Activated T-helper 2 cell treated with anti-CD3 and anti-CD28 coated beads, Interferon-gamma antibody, Interleukin-2, Interleukin-4, amounts not matched to agents 10 μg/mL and 5 μg/mL and 100 μg/mL, durations not matched to agents 14 hours and 24 hours and 36 hours (primary cell): ENCODE data around the gene PIGS. TPM values are rescaled to one million over a fixed set of nuclear protein-coding genes. Genes with fewer than 3 reads are reported as not detected.

ENCODE experiments used
- DNase-seq: peaks from one replicate; pipeline ENCODE4 v3.0.0; 2021; ENCODE audit warnings: low spot score
- H3K27ac Mint-ChIP-seq: one replicate; pipeline ENCODE4 v1.8.0; 2021; ENCODE audit warnings: mixed read lengths
- H3K27me3 Mint-ChIP-seq: one replicate; pipeline ENCODE4 v1.8.0; 2021; ENCODE audit warnings: low read depth, mixed read lengths
- H3K36me3 Mint-ChIP-seq: one replicate; pipeline ENCODE4 v1.8.0; 2021; ENCODE audit warnings: low read depth, mixed read lengths
- H3K4me1 Mint-ChIP-seq: one replicate; pipeline ENCODE4 v1.8.0; 2021; ENCODE audit warnings: low read depth, mixed read lengths
- H3K4me3 Mint-ChIP-seq: one replicate; pipeline ENCODE4 v1.8.0; 2021; ENCODE audit warnings: low read depth, mild to moderate bottlenecking, moderate library complexity, mixed read lengths
- H3K9me3 Mint-ChIP-seq: one replicate; pipeline ENCODE4 v1.8.0; 2021; ENCODE audit warnings: mixed read lengths
- intact Hi-C: fragments of 100-400 bp; cut with micrococcal nuclease; formaldehyde crosslinking; loops from one replicate; pipeline ENCODE4 v1.15.1; 2023
- total RNA-seq: library from RNA; stranded (reverse); gene quantifications from 2 replicates; pipeline ENCODE4 v1.2.3, GENCODE V29; 2022

The PIGS gene
- total RNA-seq, 1 donor from 2014 or later, result 65.1 TPM

DNA sequence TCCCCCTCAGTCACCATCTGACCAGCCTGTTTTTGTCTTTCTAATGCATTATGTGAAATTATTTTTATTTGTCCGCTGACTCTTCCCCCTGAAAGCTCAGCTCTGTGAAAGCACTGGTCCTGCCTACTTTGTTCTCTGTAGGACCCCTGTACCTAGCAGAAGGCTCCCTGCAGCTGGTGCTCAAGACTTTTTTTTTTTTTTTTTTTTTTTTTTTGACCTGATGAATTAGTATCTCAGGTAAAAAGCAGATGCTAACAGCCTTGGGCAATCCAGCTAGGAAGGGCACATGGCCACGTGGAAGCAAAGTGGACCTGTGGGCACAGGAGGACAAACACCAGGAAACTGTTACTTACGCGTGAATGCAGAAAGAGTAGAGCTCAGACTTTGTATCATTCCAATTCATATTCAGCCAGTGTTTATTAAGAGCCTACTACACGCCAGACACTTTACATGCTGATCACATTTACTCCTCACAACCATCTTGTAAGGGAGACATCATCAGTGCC is 18.3 kb downstream of the PIGS start:
- DNase-seq, result no peak
- Mint-ChIP-seq H3K27ac (no peak overlapping the region), H3K27me3 (no peaks in the 10 kb centered on the region), H3K9me3 (no peaks in the 10 kb centered on the region), H3K4me3 (peak overlapping the region; percentile 87), H3K4me1 (peaks cover 51% of the 10 kb centered on the region), H3K36me3 (peaks cover 50% of the 10 kb centered on the region)
- intact Hi-C loops, result loop anchor here (2.0 kb wide), 2 partner anchors 18 to 46 kb away; partner anchors contain the start of genes PIGS and SPAG5

DNA sequence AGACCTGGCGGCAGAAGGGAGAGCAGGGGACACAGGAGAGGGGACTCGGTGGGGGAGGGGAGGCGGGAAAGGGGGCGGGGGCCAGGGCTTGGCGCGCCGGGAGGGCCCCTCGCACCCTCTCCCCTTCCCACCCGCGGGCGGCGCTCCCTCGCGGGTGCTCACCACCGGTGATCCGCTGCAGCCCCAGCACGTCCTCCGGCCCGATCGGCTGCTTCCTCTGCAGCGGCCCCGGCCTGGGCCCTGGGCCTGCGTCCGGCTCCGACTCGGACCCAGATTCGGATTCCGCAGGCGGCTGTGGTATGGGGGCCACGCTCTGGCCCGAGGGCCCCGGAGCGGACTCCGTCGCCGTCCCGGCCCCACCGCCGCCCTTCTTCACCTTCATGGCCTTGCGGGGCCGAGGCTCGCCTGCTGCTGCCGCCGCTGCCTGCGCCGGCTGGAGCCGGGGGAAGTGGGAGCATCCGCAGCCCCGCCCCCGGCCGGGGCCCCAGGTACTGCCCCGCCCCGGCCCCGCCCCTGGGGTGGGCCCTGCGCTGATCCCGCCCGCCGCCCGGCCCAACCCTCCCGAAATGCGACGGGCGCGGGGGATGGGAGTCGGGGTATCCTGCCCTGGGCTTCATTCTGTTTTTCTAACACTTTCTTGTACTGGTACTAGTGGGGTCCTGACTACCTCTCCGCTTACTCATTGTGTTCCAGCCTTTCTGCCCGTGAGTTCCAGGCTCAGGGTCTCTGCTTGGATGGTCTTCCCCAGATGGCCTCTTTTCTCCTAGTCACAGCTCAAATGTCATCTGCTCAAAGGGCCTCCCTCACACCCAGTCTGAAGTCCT is 18.9 kb downstream of the PIGS start, which contains the start of gene UNC119:
TSS of gene UNC119 (minus strand) at position 449 of the 824 bp plus-strand sequence. CDS start at position 382, 67 bp downstream.
- Mint-ChIP-seq H3K27ac (peak within 1 kb of the TSS; percentile 76), H3K36me3 (peaks cover 46% of the 10 kb centered on the region), H3K9me3 (no peaks in the 10 kb centered on the region), H3K4me3 (peak within 1 kb of the TSS; percentile 97), H3K4me1 (peaks cover 47% of the 10 kb centered on the region), H3K27me3 (no peaks in the 10 kb centered on the region)
- intact Hi-C loops, result loop anchor here (2.0 kb wide), 2 partner anchors 18 to 46 kb away; partner anchors contain the start of genes PIGS and SPAG5
- peak; percentile 70 for DNase-seq

DNA sequence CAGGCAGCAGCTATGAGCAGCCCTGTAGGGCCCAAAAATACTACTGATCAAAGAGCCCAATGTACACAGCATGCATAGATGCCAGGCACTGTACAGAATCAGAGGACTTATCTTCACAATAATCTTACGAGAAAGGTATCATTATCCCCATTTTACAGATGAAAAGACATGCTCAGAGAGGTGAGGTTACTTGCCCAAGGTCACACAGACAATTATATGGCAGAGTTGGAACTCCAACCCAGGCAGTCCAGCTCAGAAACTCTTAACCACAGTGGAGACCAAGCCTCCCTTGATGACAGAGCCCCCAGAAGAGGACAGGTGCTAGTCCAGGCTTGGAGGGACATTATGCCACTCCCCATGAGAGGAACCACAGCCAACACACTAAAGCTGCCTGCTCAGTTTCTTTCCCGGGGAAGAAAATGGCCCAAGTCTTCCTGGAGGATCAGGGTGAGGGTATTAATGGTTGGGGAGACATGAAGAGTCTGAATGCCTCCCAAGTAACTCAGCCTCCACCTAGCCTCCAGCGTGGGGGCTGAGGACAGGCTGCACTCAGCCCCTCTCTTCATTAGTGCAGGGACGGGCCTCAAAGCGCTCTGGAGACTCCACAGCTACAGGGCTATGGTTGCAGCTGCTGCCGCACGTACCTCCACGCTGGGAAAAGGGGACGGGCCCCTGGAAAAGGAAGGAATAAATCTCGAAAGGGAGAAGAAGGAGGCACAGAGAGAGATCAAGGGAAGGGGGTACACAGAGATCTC is 19.7 kb downstream of the PIGS start:
- Mint-ChIP-seq H3K4me3 (peak overlapping the region; percentile 97), H3K4me1 (peaks cover 43% of the 10 kb centered on the region), H3K27me3 (no peaks in the 10 kb centered on the region), H3K27ac (peak overlapping the region; percentile 76), H3K9me3 (no peaks in the 10 kb centered on the region), H3K36me3 (peaks cover 39% of the 10 kb centered on the region)
- no peak for DNase-seq
- intact Hi-C loops, result loop anchor here (2.0 kb wide), 2 partner anchors 19 to 47 kb away; partner anchors contain the start of genes PIGS and SPAG5

GRCh38 chr17:28550858-28551257 is 20.5 kb downstream of the PIGS start:
- Mint-ChIP-seq H3K36me3 (peaks cover 31% of the 10 kb centered on the region), H3K4me3 (peak overlapping the region; percentile 97), H3K27ac (peak overlapping the region; percentile 53), H3K27me3 (no peaks in the 10 kb centered on the region), H3K9me3 (no peaks in the 10 kb centered on the region), H3K4me1 (peaks cover 43% of the 10 kb centered on the region)
- intact Hi-C loops, result no loop called here
- DNase-seq, result no peak

- no peaks in the 10 kb centered on the region for H3K27me3 Mint-ChIP-seq
- H3K4me3 Mint-ChIP-seq, result peak overlapping the region; percentile 46
- intact Hi-C loops, result loop anchor here (10.0 kb wide), 1 partner anchor 135 kb away; no protein-coding TSS in a partner anchor
- no peaks in the 10 kb centered on the region for H3K9me3 Mint-ChIP-seq
- H3K27ac Mint-ChIP-seq, result peak overlapping the region; percentile 80
- peaks cover 21% of the 10 kb centered on the region for H3K36me3 Mint-ChIP-seq
- peaks cover 43% of the 10 kb centered on the region for H3K4me1 Mint-ChIP-seq
- peak; percentile 71 for DNase-seq
Measured at GRCh38 chr17:28549236-28550132, 21.8 kb downstream of the PIGS start.

DNA sequence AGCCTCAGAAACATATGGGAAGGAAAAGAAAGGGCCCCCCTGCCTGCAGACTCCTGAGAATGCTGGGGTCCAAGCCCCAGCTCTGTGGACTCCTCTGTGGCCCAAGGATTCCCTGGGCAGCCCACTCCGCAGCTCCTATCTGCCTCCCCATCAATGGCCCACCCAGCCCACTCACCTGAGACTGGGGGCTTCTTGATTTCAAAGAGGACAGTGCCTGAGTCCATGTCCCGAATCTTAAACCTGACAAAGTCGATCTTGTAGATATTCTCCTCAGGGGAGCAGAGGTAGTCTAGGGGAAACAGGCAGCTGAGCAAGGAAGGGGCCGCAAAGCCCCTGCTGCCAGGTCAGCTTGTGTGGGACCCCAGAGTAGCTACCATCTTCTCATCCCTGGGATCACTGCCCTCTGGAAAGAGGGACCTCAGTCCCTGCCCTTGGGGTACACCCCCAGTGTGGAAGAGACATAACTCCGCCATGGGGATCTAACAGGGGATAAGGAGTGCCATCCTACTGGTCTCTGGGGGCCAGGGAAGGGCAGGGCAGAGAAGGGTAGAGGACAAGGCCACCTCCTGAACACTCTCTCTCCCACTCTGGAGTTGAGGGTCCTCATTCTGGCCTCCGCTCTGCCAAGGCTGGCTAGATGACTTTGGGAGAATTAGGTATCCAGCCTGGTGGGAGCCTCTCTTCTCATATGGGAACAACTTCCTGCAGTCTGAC is 22.8 kb downstream of the PIGS start:
- peaks cover 43% of the 10 kb centered on the region for H3K4me1 Mint-ChIP-seq
- H3K4me3 Mint-ChIP-seq, result peak overlapping the region; percentile 27
- no peak for DNase-seq
- intact Hi-C loops, result loop anchor here (10.0 kb wide), 1 partner anchor 134 kb away; no protein-coding TSS in a partner anchor
- H3K27me3 Mint-ChIP-seq, result no peaks in the 10 kb centered on the region
- peaks cover 12% of the 10 kb centered on the region for H3K36me3 Mint-ChIP-seq
- no peaks in the 10 kb centered on the region for H3K9me3 Mint-ChIP-seq
- H3K27ac Mint-ChIP-seq, result peak overlapping the region; percentile 80

GRCh38 chr17:28547623-28548416 is 23.5 kb downstream of the PIGS start:
- intact Hi-C loops, result loop anchor here (10.0 kb wide), 1 partner anchor 133 kb away; no protein-coding TSS in a partner anchor
- Mint-ChIP-seq H3K4me3 (peak overlapping the region; percentile 27), H3K27me3 (no peaks in the 10 kb centered on the region), H3K9me3 (no peaks in the 10 kb centered on the region), H3K36me3 (peaks cover 6% of the 10 kb centered on the region), H3K4me1 (peaks cover 42% of the 10 kb centered on the region), H3K27ac (peak overlapping the region; percentile 74)
- DNase-seq, result peak; percentile 59

- Mint-ChIP-seq H3K27ac (no peak overlapping the region), H3K4me3 (no peak overlapping the region), H3K27me3 (no peaks in the 10 kb centered on the region), H3K4me1 (peaks cover 40% of the 10 kb centered on the region), H3K36me3 (peaks cover 4% of the 10 kb centered on the region), H3K9me3 (no peaks in the 10 kb centered on the region)
- intact Hi-C loops, result loop anchor here (10.0 kb wide), 1 partner anchor 132 kb away; no protein-coding TSS in a partner anchor
- no peak for DNase-seq
Measured at GRCh38 chr17:28547096-28547622, 24.2 kb downstream of the PIGS start.

GRCh38 chr17:28545787-28546415 is 25.4 kb downstream of the PIGS start:
- H3K27me3 Mint-ChIP-seq, result no peaks in the 10 kb centered on the region
- H3K4me1 Mint-ChIP-seq, result peaks cover 29% of the 10 kb centered on the region
- peaks cover 4% of the 10 kb centered on the region for H3K36me3 Mint-ChIP-seq
- H3K4me3 Mint-ChIP-seq, result no peak overlapping the region
- intact Hi-C loops, result loop anchor here (10.0 kb wide), 1 partner anchor 131 kb away; no protein-coding TSS in a partner anchor
- H3K27ac Mint-ChIP-seq, result no peak overlapping the region
- H3K9me3 Mint-ChIP-seq, result no peaks in the 10 kb centered on the region
- DNase-seq, result no peak

DNA sequence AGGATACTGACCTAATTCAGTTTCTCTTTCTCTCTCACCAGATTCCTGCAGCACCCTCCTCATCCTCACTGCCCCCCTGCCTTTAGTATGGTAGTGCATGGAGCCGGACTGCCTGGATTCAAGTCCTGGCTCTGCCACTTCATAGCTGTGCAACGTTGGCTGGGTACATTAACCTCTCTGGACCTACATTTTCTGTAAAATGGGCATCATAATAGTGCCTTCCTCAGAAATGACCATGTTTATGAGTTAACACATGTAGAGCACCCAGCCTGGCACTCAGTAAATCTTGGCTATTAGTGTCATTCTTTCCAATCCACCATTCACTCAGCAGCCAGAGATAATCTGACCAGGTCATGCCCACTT is 26.2 kb downstream of the PIGS start:
- Mint-ChIP-seq H3K36me3 (peaks cover 4% of the 10 kb centered on the region), H3K27ac (no peak overlapping the region)

More for the DNA sequence above, 26.2 kb downstream of the PIGS start:
- intact Hi-C loops, result loop anchor here (10.0 kb wide), 1 partner anchor 130 kb away; no protein-coding TSS in a partner anchor
- no peak for DNase-seq
- no peaks in the 10 kb centered on the region for H3K9me3 Mint-ChIP-seq
- peaks cover 21% of the 10 kb centered on the region for H3K4me1 Mint-ChIP-seq
- no peaks in the 10 kb centered on the region for H3K27me3 Mint-ChIP-seq
- no peak overlapping the region for H3K4me3 Mint-ChIP-seq
